K562 (cell line): ENCODE data around the gene SMIM13. TPM values are rescaled to one million over a fixed set of nuclear protein-coding genes. Genes with fewer than 3 reads are reported as not detected.

Experiments used
- CBFA2T2 ChIP-seq: fragments of 450-650 bp; conservative IDR thresholded peaks from 2 replicates; pipeline ENCODE4 v1.6.1; 2017; ENCODE audit warnings: mild to moderate bottlenecking
- CTBP1 ChIP-seq: fragments of 450-650 bp; IDR thresholded peaks from 2 replicates; pipeline ENCODE4 v1.6.1; 2016; ENCODE audit warnings: borderline replicate concordance
- HNRNPH1 ChIP-seq: fragments of 200-400 bp; formaldehyde crosslinking; optimal IDR thresholded peaks from 2 replicates; pipeline ENCODE3; 2017; ENCODE audit warnings: low read depth, mild to moderate bottlenecking, low read length, moderate library complexity
- HNRNPK ChIP-seq: fragments of 200-400 bp; formaldehyde crosslinking; IDR thresholded peaks from one replicate; pipeline ENCODE4 v1.6.1; 2018; ENCODE audit warnings: mild to moderate bottlenecking, low read depth, low read length; ENCODE audit not compliant: poor library complexity, severe bottlenecking
- MEIS2 ChIP-seq: fragments of 450-650 bp; IDR thresholded peaks from 2 replicates; pipeline ENCODE4 v1.6.1; 2014; ENCODE audit warnings: mild to moderate bottlenecking; ENCODE audit not compliant: partially characterized antibody
- MTF1 ChIP-seq: fragments of 250-450 bp; sonication (Bioruptor Pico); IDR thresholded peaks from 2 replicates; pipeline ENCODE4 v1.9.0; 2021; ENCODE audit warnings: moderate library complexity, mild to moderate bottlenecking, inconsistent platforms, borderline replicate concordance
- MYBL2 ChIP-seq, 2 experiments: fragments of 450-650 bp in 1 of 2; sonication (generic) in 1 of 2; formaldehyde crosslinking in 1 of 2; IDR thresholded peaks; 2 replicates each; pipeline versions ENCODE4 v1.6.1 to v1.8.1; 2017 to 2022; ENCODE audit warnings: borderline replicate concordance in 1 of 2, inconsistent platforms in 1 of 2, low read depth in 1 of 2, mild to moderate bottlenecking in 1 of 2, missing genetic modification reagents in 1 of 2, moderate library complexity in 1 of 2
- NFATC3 ChIP-seq: fragments of 450-650 bp; IDR thresholded peaks from 2 replicates; pipeline ENCODE4 v1.6.1; 2017; ENCODE audit warnings: mild to moderate bottlenecking
- POLR3G ChIP-seq: IDR thresholded peaks from 2 replicates; pipeline ENCODE4 v1.6.1; 2011; ENCODE audit not compliant: insufficient read length, insufficient replicate concordance; ENCODE audit errors: extremely low read depth
- PURB ChIP-seq: sonication (generic); formaldehyde crosslinking; IDR thresholded peaks from 2 replicates; pipeline ENCODE4 v1.9.0; 2021; ENCODE audit warnings: low read depth, mild to moderate bottlenecking, missing genetic modification reagents
- RBFOX2 ChIP-seq: fragments of 200-400 bp; formaldehyde crosslinking; IDR thresholded peaks from 2 replicates; pipeline ENCODE4 v1.6.1; 2017; ENCODE audit warnings: low read depth, mild to moderate bottlenecking, low read length, moderate library complexity
- ZBTB2 ChIP-seq: fragments of 450-650 bp; IDR thresholded peaks from 2 replicates; pipeline ENCODE4 v1.6.1; 2016; ENCODE audit warnings: antibody characterized with exemption
- ZNF668 ChIP-seq: fragments of 250-450 bp; sonication (Bioruptor Pico); IDR thresholded peaks from 2 replicates; pipeline ENCODE4 v1.8.0; 2022; ENCODE audit warnings: mild to moderate bottlenecking, inconsistent platforms
- polyA plus RNA-seq, 8 experiments: library from polyadenylated mRNA; depleted of rRNA in 4 of 8; stranded (reverse) in 5 of 8; unstranded in 3 of 8; fragments of >200 nt; fragmentation: Nextera tagmentation in 2 of 8; fragmentation: Illumina TruSeq in 1 of 8; extraction: Ambion mirVana in 2 of 8; extraction: Trizol in 1 of 8; gene quantifications; 2 replicates each; pipeline versions ENCODE4 v1.2.1 to v1.2.3, GENCODE V29; 2011 to 2014; ENCODE audit warnings: inconsistent platforms in 1 of 8, missing spikeins in 1 of 8
- total RNA-seq, 7 experiments: library from RNA; depleted of rRNA in 6 of 7; stranded (reverse); fragments of >200 nt in 6 of 7; fragmentation: Illumina TruSeq in 2 of 7; extraction: Trizol in 2 of 7; gene quantifications; 2 replicates each; pipeline versions ENCODE4 v1.2.1 to v1.2.3, GENCODE V29; 2011 to 2021; ENCODE audit warnings: low replicate concordance in 1 of 7
- TF ChIP-seq, protein P1 (sequence below): fragments of 250-450 bp; sonication (Bioruptor Pico); IDR thresholded peaks from 2 replicates; pipeline ENCODE4 v1.5.1; 2021; ENCODE audit warnings: mild to moderate bottlenecking
- TF ChIP-seq, protein P2 (sequence below): fragments of 450-650 bp; IDR thresholded peaks from one replicate; pipeline ENCODE4 v1.6.1; 2018; ENCODE audit warnings: mild to moderate bottlenecking, moderate library complexity; ENCODE audit not compliant: partially characterized antibody
- TF ChIP-seq, protein P3 (sequence below): fragments of 450-650 bp; IDR thresholded peaks from 2 replicates; pipeline ENCODE4 v1.6.1; 2016
- TF ChIP-seq, protein P4 (sequence below): fragments of 250-450 bp; sonication (Bioruptor Pico); IDR thresholded peaks from 2 replicates; pipeline ENCODE4 v1.5.0; 2020; ENCODE audit warnings: mild to moderate bottlenecking

Gene SMIM13
- total and polyA plus RNA-seq, 9 of the 15 experiments (the other 6 are each of a cell fraction or from before 2014, with no cell fraction given) = 5.5 to 24.8 (median 11.7) TPM

- TF ChIP-seq, protein P1, sequence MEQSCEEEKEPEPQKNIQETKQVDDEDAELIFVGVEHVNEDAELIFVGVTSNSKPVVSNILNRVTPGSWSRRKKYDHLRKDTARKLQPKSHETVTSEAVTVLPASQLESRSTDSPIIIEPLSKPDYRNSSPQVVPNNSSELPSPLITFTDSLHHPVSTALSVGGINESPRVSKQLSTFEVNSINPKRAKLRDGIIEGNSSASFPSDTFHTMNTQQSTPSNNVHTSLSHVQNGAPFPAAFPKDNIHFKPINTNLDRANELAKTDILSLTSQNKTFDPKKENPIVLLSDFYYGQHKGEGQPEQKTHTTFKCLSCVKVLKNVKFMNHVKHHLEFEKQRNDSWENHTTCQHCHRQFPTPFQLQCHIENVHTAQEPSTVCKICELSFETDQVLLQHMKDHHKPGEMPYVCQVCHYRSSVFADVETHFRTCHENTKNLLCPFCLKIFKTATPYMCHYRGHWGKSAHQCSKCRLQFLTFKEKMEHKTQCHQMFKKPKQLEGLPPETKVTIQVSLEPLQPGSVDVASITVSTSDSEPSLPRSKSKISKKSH (CRISPR knock-in tag) = no peak
- TF ChIP-seq, protein P2, sequence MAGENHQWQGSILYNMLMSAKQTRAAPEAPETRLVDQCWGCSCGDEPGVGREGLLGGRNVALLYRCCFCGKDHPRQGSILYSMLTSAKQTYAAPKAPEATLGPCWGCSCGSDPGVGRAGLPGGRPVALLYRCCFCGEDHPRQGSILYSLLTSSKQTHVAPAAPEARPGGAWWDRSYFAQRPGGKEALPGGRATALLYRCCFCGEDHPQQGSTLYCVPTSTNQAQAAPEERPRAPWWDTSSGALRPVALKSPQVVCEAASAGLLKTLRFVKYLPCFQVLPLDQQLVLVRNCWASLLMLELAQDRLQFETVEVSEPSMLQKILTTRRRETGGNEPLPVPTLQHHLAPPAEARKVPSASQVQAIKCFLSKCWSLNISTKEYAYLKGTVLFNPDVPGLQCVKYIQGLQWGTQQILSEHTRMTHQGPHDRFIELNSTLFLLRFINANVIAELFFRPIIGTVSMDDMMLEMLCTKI = no peak
- TF ChIP-seq, protein P3, sequence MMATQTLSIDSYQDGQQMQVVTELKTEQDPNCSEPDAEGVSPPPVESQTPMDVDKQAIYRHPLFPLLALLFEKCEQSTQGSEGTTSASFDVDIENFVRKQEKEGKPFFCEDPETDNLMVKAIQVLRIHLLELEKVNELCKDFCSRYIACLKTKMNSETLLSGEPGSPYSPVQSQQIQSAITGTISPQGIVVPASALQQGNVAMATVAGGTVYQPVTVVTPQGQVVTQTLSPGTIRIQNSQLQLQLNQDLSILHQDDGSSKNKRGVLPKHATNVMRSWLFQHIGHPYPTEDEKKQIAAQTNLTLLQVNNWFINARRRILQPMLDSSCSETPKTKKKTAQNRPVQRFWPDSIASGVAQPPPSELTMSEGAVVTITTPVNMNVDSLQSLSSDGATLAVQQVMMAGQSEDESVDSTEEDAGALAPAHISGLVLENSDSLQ = no peak
- TF ChIP-seq HNRNPH1 (no peak), MYBL2 (IDR thresholded peaks at IDR 0.05; ENCODE audit: low read depth) (no peak), MYBL2 (CRISPR knock-in tag; IDR thresholded peaks at IDR 0.05; ENCODE audit: borderline replicate concordance) (no peak), MEIS2 (peak; percentile 80), POLR3G (no peak), CBFA2T2 (no peak), ZNF668 (CRISPR knock-in tag) (no peak), CTBP1 (peak; percentile 33; the same call in 1 of the 2 replicates), RBFOX2 (no peak), NFATC3 (no peak), MTF1 (no peak), HNRNPK (no peak), ZBTB2 (peak; percentile 64; the same call in 1 of the 2 replicates), PURB (CRISPR knock-in tag) (no peak)
- TF ChIP-seq, protein P4, sequence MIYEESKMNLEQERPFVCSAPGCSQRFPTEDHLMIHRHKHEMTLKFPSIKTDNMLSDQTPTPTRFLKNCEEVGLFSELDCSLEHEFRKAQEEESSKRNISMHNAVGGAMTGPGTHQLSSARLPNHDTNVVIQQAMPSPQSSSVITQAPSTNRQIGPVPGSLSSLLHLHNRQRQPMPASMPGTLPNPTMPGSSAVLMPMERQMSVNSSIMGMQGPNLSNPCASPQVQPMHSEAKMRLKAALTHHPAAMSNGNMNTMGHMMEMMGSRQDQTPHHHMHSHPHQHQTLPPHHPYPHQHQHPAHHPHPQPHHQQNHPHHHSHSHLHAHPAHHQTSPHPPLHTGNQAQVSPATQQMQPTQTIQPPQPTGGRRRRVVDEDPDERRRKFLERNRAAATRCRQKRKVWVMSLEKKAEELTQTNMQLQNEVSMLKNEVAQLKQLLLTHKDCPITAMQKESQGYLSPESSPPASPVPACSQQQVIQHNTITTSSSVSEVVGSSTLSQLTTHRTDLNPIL (CRISPR knock-in tag) = no peak
Measured at GRCh38 chr6:11111769-11112437, 18.3 kb downstream of the SMIM13 start (continued).
